AG08395 (cell line): Measurements from ENCODE around the gene RNF181.
A peak's percentile ranks its signal among the peaks of the same experiment; 100 is the strongest.
"Not testable (repeated sequence)": the region's sequence is repeated elsewhere in the genome, so short reads cannot be mapped to it uniquely, and the experiment has no call there.

ENCODE experiments used
- DNase-seq: peaks from one replicate; pipeline ENCODE4 v3.0.0; 2012; ENCODE audit warnings: mixed read lengths, low spot score

RNF181 gene

GRCh38 chr2:85595301-85596025 is at the start of gene RNF181:
RNF181 (plus strand) TSS chr2:85595745; CDS start chr2:85595764, 19 bp downstream.
- DNase-seq: peak; percentile 98

GRCh38 chr2:85545780-85546240 is 49.7 kb upstream of the RNF181 start:
- no peak for DNase-seq

- DNase-seq: no peak
These were observed 48.3 kb upstream of the RNF181 start for GRCh38 chr2:85547089-85547858.

GRCh38 chr2:85547859-85548607 is 47.5 kb upstream of the RNF181 start:
- DNase-seq: no peak

- no peak for DNase-seq
These were observed 47.0 kb upstream of the RNF181 start for GRCh38 chr2:85548608-85548900.

- no peak for DNase-seq
These were observed 46.5 kb upstream of the RNF181 start for GRCh38 chr2:85549095-85549494.

- peak; percentile 90 for DNase-seq
These were observed 45.7 kb upstream of the RNF181 start for GRCh38 chr2:85549826-85550225.

- DNase-seq: no peak
These were observed 45.1 kb upstream of the RNF181 start for GRCh38 chr2:85550486-85550885.

GRCh38 chr2:85551698-85552678 is 43.6 kb upstream of the RNF181 start:
- DNase-seq: peak; percentile 70

- no peak for DNase-seq
These were observed 42.4 kb upstream of the RNF181 start for GRCh38 chr2:85553184-85553583.

GRCh38 chr2:85554980-85555612 is 40.4 kb upstream of the RNF181 start:
- DNase-seq: no peak

- no peak for DNase-seq
These were observed 38.4 kb upstream of the RNF181 start for GRCh38 chr2:85557130-85557529.

GRCh38 chr2:85558160-85558559 is 37.4 kb upstream of the RNF181 start:
- DNase-seq: no peak

GRCh38 chr2:85560403-85560726 is 35.2 kb upstream of the RNF181 start:
- DNase-seq: not testable (repeated sequence)

GRCh38 chr2:85560812-85561279 is 34.7 kb upstream of the RNF181 start:
- DNase-seq: no peak

GRCh38 chr2:85561280-85562212 is 34.0 kb upstream of the RNF181 start, which contains the start of gene GGCX:
GGCX (minus strand) TSS chr2:85561493; CDS start chr2:85561428, 65 bp downstream.
- peak; percentile 94 for DNase-seq

- no peak for DNase-seq
These were observed 31.4 kb upstream of the RNF181 start for GRCh38 chr2:85564144-85564563.

GRCh38 chr2:85566265-85566664 is 29.3 kb upstream of the RNF181 start:
- DNase-seq: no peak

GRCh38 chr2:85575739-85576138 is 19.8 kb upstream of the RNF181 start:
- no peak for DNase-seq

GRCh38 chr2:85577063-85577385 is 18.5 kb upstream of the RNF181 start:
- no peak for DNase-seq
